Measurements from ENCODE around the gene PTPRD. TPM values are rescaled to one million over a fixed set of nuclear protein-coding genes. Genes with fewer than 3 reads are reported as not detected.

The PTPRD gene
- total RNA-seq, 1 experiment from 2014 or later = 32.5 TPM

GRCh38 chr9:8960254-8960653, 1652.5 kb downstream of the PTPRD start:
- Histone ChIP-seq H3K4ac (ENCODE audit: low read depth, low read length) (no peak overlapping the region), H3K56ac (ENCODE audit: insufficient read length, low read depth, low read length) (no peak overlapping the region), H2AK5ac (ENCODE audit: insufficient read length, low read length) (no peak overlapping the region), H3K27me3 (ENCODE audit: insufficient read depth, low read length) (no peaks in the 10 kb centered on the region), H4K91ac (ENCODE audit: insufficient read length, low read depth, low read length) (no peak overlapping the region), H2BK15ac (ENCODE audit: low read depth, low read length) (no peak overlapping the region), H3T11ph (ENCODE audit: low read length) (no peak overlapping the region), H3K23me2 (ENCODE audit: insufficient read length, low read depth, low read length, poor library complexity, severe bottlenecking) (no peaks in the 10 kb centered on the region), H4K5ac (ENCODE audit: insufficient read length, low read depth, low read length) (no peak overlapping the region), H3K4me2 (ENCODE audit: insufficient read depth, insufficient read length, low read length) (no peak overlapping the region), H3K23ac (ENCODE audit: insufficient read length, low read depth, low read length) (no peak overlapping the region), H3K9me3 (ENCODE audit: control insufficient read depth, low read depth, low read length) (no peaks in the 10 kb centered on the region), H3K27ac (ENCODE audit: insufficient read length, low read depth, low read length) (no peak overlapping the region), H2BK20ac (ENCODE audit: low read depth, low read length, poor library complexity, severe bottlenecking) (no peak overlapping the region), H3K14ac (ENCODE audit: insufficient read depth, low read length) (no peak overlapping the region), H3K18ac (ENCODE audit: insufficient read length, low read depth, low read length) (no peak overlapping the region), H2BK12ac (ENCODE audit: insufficient read length, low read depth, low read length) (no peak overlapping the region), H2BK120ac (ENCODE audit: low read depth, low read length, poor library complexity, severe bottlenecking) (no peak overlapping the region), H3K9ac (ENCODE audit: extremely low read depth, insufficient read length, low read length) (no peak overlapping the region), H3K4me1 (ENCODE audit: insufficient read depth, low read length) (0 out of 2 replicates have a peak, but pooled peaks cover under 1% of the 10 kb centered on the region), H3K79me2 (ENCODE audit: insufficient read depth, low read length) (no peaks in the 10 kb centered on the region), H3K79me1 (ENCODE audit: insufficient read depth, low read depth, low read length, poor library complexity, severe bottlenecking) (no peaks in the 10 kb centered on the region), H4K8ac (replicated peaks; ENCODE audit: insufficient read length, low read depth, low read length) (no peak overlapping the region), H4K20me1 (ENCODE audit: control insufficient read depth, insufficient read depth, insufficient read length) (no peaks in the 10 kb centered on the region), H2AFZ (ENCODE audit: low read length) (no peak overlapping the region), H2BK5ac (ENCODE audit: insufficient read length, low read length) (no peak overlapping the region)
- no CpG with 5 or more reads among the region's 3 CpGs for WGBS (ENCODE audit: extremely low coverage, insufficient read length, low lambda C conversion rate)
- no peaks in the 10 kb centered on the region for H3K27me3 Mint-ChIP-seq (ENCODE audit: low read depth)
- no peak overlapping the region for H3K4me3 Mint-ChIP-seq
- H3K36me3 Mint-ChIP-seq (ENCODE audit: insufficient read depth in 1 of 3, low read depth in 3 of 3) = no peaks in the 10 kb centered on the region
- no peak for DNase-seq
- H3K4me1 Mint-ChIP-seq = peaks cover 13 to 16% of the 10 kb centered on the region in 2 experiments
- H3K27ac Mint-ChIP-seq = no peak overlapping the region
- H3K9me3 Mint-ChIP-seq = no peaks in the 10 kb centered on the region
- TF ChIP-seq, protein P1, sequence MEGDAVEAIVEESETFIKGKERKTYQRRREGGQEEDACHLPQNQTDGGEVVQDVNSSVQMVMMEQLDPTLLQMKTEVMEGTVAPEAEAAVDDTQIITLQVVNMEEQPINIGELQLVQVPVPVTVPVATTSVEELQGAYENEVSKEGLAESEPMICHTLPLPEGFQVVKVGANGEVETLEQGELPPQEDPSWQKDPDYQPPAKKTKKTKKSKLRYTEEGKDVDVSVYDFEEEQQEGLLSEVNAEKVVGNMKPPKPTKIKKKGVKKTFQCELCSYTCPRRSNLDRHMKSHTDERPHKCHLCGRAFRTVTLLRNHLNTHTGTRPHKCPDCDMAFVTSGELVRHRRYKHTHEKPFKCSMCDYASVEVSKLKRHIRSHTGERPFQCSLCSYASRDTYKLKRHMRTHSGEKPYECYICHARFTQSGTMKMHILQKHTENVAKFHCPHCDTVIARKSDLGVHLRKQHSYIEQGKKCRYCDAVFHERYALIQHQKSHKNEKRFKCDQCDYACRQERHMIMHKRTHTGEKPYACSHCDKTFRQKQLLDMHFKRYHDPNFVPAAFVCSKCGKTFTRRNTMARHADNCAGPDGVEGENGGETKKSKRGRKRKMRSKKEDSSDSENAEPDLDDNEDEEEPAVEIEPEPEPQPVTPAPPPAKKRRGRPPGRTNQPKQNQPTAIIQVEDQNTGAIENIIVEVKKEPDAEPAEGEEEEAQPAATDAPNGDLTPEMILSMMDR (conservative IDR thresholded peaks at IDR 0.05) = no peak

Data from H9 (cell line).